Left cardiac atrium (tissue), 4 donors: ENCODE measurements around the gene SH3BGRL3. TPM values are rescaled to one million over a fixed set of nuclear protein-coding genes. Genes with fewer than 3 reads are reported as not detected.
"Not testable (repeated sequence)": the region's sequence is repeated elsewhere in the genome, so short reads cannot be mapped to it uniquely, and the experiment has no call there.

ENCODE experiments used
- ATAC-seq, 2 donors: fragments of 200-7000 bp; cut with Tn5 transposase; one replicate each; pipeline ENCODE4 v1.9.1; 2020; ENCODE audit warnings: mild to moderate bottlenecking in 2 of 2, moderate library complexity in 2 of 2
- DNase-seq: peaks from one replicate; pipeline ENCODE4 v3.0.0-alpha.2; 2020
- intact Hi-C, 2 donors: fragments of 100-400 bp; cut with DNase I; formaldehyde crosslinking; loops; one replicate each; pipeline versions ENCODE4 v1.14.1 to v1.15.1; 2022 to 2023
- total RNA-seq, 2 donors: library from RNA; stranded (reverse); fragmentation: NEBNext Ultra II Directional; extraction: Animal tissue kit (Norgen Biotek cat#: 25700); gene quantifications; one replicate each; pipeline ENCODE4 v1.2.1, GENCODE V29; 2021
- donor health status: DM: no; HTN: yes; CAD: no.
- donor health status: DM: no; HTN: yes; CAD: no; lungs with severe emphysema.
- donor health status: DM: yes; HTN: yes; CAD: no.
- donor health status: Dilated cardiomyopathy.

SH3BGRL3 gene
- total RNA-seq, 2 donors from 2014 or later, result 90.6 to 93.9 TPM

DNA sequence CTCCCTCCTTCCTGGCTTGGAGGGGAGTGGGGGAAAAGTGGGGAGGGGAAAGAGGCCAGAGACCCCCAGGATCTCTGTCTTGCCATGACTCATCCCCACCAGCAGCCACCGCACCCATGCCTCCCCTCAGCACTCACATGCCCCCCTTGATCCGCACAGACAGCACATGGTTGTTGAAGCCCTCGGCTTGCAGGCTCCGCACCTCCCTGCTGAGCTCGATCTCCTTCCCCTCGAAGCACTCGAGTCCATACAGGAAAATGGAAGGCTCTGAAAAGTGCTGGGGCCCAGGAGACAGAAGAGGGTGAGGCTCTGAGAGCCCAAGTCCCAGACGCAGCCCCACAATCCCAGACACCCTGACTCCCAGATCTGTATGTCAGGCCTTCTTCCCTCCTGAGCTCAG lies 48.7 kb downstream of the SH3BGRL3 start:
- ATAC-seq, result no peak
- intact Hi-C loops, result loop anchor here (5.0 to 10.0 kb wide), 2 partner anchors 34 to 54 kb away; no protein-coding TSS in a partner anchor
- DNase-seq, result no peak

DNA sequence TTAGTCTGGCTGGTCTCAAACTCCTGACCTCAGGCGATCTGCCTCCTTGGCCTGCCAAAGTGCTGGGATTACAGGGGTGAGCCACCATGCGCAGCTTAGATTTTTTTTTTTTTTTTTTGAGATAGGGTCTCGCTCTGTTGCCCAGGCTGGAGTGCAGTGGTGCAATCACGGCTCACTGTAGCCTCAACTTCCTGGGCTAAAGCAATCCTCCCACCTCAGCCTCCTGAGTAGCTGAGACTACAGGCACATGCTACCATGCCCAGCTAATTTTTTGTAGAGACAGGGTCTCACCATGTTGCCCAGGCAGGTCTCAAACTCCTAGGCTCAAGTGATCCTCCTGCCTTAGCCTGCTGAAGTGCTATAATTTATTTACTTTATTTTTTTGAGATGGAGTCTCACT lies 49.5 kb downstream of the SH3BGRL3 start:
- DNase-seq, ATAC-seq: not testable (repeated sequence)
- intact Hi-C loops, result loop anchor here (5.0 to 10.0 kb wide), 2 partner anchors 33 to 55 kb away; no protein-coding TSS in a partner anchor

DNA sequence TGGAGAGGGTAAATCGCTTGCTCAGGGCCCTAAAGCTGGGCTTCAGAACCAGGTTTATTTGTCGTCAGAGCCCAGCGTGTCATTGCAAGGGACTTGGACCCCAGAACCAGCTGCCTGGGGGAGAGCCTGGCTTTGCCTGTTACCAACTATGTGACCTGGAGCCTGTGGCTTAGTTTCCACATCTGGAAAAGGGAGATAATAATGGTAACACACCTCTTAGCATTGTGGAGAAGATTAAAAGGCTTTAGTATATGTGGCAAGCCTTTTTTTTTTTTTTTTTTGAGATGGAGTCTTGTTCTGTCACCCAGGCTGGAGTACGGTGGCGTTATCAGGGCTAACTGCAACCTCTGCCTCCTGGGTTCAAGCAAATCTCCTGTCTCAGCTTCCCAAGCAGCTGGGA lies 50.4 kb downstream of the SH3BGRL3 start:
- ATAC-seq (no peak), DNase-seq (no peak)
- intact Hi-C loops, result no loop called here

Other genes starting within 250 kb of the SH3BGRL3 start
- gene SLC30A2, start 234.0 kb upstream of the SH3BGRL3 start, total RNA-seq, result 1 to 10 TPM in 1 of 2 donors, under 1 TPM in 1; 0.32 to 1.0 TPM
- 100 to 1,000 TPM; 101 to 219 TPM for gene TRIM63, start 212.5 kb upstream of the SH3BGRL3 start, total RNA-seq
- gene PDIK1L, start 168.3 kb upstream of the SH3BGRL3 start, total RNA-seq, result 1 to 10 TPM; 3.3 to 4.7 TPM
- 1 to 10 TPM; 5.2 to 5.3 TPM for gene FAM110D, start 121.0 kb upstream of the SH3BGRL3 start, total RNA-seq
- gene C1orf232, start 111.1 kb upstream of the SH3BGRL3 start, total RNA-seq, result not detected
- 10 to 100 TPM; 13.4 to 24.3 TPM for gene ZNF593, start 110.2 kb upstream of the SH3BGRL3 start, total RNA-seq
- gene ZNF593OS, start 108.3 kb upstream of the SH3BGRL3 start, total RNA-seq, result not detected
- gene CNKSR1, start 102.6 kb upstream of the SH3BGRL3 start, total RNA-seq, result under 1 TPM; 0.60 to 0.85 TPM
- not detected for gene CATSPER4, start 89.5 kb upstream of the SH3BGRL3 start, total RNA-seq
- 10 to 100 TPM; 17.7 to 38.6 TPM for gene CEP85, start 45.9 kb upstream of the SH3BGRL3 start, total RNA-seq
- gene UBXN11, start 26.6 kb downstream of the SH3BGRL3 start, total RNA-seq, result 10 to 100 TPM; 14.5 to 15.7 TPM
- 10 to 100 TPM in 1 of 2 donors, 1 to 10 TPM in 1; 5.5 to 14.3 TPM for gene CD52, start 37.9 kb downstream of the SH3BGRL3 start, total RNA-seq
- gene CRYBG2, start 74.0 kb downstream of the SH3BGRL3 start, total RNA-seq, result not detected
- under 1 TPM in 1 of 2 donors, not detected in 1; 0.35 TPM for gene ZNF683, start 92.7 kb downstream of the SH3BGRL3 start, total RNA-seq
- gene LIN28A, start 130.7 kb downstream of the SH3BGRL3 start, total RNA-seq, result under 1 TPM in 1 of 2 donors, not detected in 1; 0.15 TPM
- 10 to 100 TPM; 44.7 to 49.6 TPM for gene DHDDS, start 152.2 kb downstream of the SH3BGRL3 start, total RNA-seq
- 100 to 1,000 TPM; 125 to 165 TPM for gene HMGN2, start 192.4 kb downstream of the SH3BGRL3 start, total RNA-seq
- gene RPS6KA1, start 249.7 kb downstream of the SH3BGRL3 start, total RNA-seq, result 1 to 10 TPM; 7.4 to 9.3 TPM